Cerebellar cortex (tissue), 1 donor: ENCODE data around the gene PEX5.
"Not testable (repeated sequence)": the region's sequence is repeated elsewhere in the genome, so short reads cannot be mapped to it uniquely, and the experiment has no call there.

Experiments
- DNase-seq: peaks from one replicate; pipeline ENCODE4 v3.0.0-alpha.2; 2015; ENCODE audit warnings: low spot score

PEX5 gene

DNA sequence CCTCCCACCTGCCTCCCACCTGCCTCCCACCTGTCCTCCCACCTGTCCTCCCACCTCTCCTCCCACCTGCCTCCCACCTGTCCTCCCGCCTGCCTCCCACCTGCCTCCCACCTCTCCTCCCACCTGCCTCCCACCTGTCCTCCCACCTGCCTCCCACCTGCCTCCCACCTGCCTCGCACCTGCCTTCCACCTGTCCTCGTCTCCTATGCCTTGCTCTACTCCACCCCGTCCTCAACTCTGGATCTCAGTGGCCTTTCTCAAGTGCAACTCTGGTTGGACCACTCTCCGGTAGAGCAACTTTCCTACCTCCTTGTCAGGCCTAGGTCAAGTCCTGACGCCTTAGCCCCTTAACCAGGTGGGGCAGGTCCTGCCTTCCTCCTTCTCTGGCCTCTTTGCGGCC lies 29.3 kb upstream of the PEX5 start:
- no peak for DNase-seq

DNA sequence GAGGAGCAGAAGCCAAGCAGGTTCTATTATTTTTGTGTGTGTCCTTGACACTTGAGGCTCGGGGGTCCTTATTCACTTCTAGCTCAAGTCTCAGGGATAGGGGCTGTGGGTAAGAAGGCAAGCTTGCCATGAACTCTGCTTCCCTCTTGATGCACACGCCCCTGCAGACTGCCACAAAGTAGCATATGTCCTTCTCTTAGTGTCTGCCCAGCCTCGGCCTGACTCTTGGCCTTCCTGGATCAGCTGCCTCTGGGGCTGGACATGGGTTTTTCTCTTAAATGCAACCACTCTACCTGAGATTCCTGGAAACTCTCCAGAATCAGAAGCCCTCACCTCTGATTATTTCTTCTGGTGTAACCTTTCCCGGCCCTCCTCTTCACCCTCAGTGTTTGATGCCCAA lies 28.2 kb upstream of the PEX5 start:
- DNase-seq = no peak

GRCh38 chr12:7161811-7162210 lies 27.7 kb upstream of the PEX5 start:
- peak; percentile 49 for DNase-seq

DNA sequence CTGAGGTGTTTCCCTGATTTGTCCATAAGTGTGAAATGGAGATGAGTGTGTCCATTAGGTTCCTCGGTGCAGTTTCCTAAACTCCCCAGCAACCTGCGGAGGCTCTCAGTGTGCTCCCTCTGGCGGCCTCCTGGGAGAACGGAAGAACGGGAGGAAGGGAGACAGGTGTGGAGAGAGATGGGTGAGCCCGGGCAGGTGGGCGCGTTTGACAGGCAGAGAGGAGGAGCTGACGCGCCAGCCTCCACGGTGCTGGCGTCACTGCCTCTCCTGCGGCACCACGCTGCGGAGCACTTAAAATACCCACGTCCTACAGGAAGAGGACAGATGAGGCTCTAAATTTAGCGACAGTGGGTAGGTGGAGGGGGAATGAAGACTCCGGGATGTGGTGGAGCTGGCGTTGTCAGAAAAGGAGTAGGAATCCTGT lies 26.8 kb upstream of the PEX5 start:
- DNase-seq = peak; percentile 58

DNA sequence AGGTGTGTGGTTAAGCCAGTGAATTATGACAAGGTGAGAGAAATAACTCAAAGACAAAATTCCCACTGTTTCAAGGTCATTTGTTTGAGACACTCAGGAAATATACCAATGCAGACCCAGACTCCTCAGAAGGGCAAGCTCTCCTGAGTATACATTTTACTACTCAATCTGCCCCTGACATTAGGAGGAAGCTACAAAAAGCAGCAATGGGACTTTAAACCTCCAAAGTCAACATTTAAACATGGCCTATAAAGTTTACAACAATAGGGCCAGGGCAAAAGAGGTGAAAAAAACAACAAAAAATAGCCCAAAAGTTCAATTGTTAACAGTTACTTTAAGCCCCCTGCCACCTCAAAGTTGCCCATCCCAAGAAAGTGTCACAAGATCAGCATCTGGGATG lies 19.5 kb upstream of the PEX5 start:
- no peak for DNase-seq

- no peak for DNase-seq
Observed at GRCh38 chr12:7171854-7172253, 17.6 kb upstream of the PEX5 start.

GRCh38 chr12:7175493-7175892 lies 14.0 kb upstream of the PEX5 start:
- DNase-seq = no peak

- no peak for DNase-seq
Observed at GRCh38 chr12:7176595-7176994, 12.9 kb upstream of the PEX5 start.

- DNase-seq = no peak
Observed at GRCh38 chr12:7178481-7178880, 11.0 kb upstream of the PEX5 start.

- no peak for DNase-seq
Observed at GRCh38 chr12:7180685-7181084, 8.8 kb upstream of the PEX5 start.

DNA sequence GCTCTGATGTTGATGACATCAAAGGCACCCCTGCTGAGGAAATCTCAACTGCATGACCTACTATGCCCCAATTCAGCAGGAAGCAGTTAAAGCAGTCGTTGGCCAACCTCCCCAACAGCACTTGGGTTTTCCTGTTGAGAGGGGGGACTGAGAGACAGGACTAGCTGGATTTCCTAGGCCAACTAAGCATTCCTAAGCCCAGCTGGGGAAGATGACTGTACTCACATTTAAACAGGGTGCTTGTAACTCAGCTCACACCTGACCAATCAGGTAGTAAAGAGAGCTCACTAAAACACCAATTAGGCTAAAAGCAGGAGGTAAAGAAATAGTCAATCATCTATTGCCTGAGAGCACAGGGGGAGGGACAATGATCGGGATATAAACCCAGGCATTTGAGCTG lies 3.4 kb upstream of the PEX5 start:
- DNase-seq = not testable (repeated sequence)

- peak; percentile 87 for DNase-seq
Observed at GRCh38 chr12:7188562-7189397, 706 bp upstream of the PEX5 start.

DNA sequence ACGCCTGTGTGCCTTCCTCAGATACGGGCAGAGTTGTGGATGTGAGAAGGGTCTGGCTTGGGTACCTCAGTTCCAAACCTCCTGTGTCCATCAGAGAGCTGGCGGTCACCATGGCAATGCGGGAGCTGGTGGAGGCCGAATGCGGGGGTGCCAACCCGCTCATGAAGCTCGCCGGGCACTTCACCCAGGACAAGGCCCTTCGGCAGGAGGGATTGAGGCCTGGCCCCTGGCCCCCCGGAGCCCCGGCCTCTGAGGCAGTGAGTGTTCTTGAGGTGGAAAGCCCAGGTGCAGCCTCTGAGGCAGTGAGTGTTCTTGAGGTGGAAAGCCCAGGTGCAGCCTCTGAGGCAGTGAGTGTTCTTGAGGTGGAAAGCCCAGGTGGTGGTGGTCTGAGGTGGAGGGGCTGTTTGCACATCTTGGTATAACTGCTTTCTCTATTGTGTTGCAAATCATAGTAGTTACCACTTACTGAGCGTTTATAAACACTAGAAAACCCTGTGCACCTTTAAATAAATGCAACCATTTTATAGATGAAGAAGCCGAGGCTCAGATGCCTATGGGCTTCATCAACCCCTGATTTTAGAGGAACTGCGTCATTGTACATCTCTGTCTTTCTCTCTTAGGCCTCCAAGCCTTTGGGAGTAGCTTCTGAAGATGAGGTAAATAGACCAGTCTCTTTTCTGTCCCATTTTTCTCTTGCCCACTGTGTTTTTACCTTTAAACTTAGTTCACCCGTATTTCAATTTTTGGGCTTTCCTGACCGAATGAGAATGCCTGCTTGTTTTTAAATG lies 976 bp downstream of the PEX5 start:
- peak; percentile 56 for DNase-seq

DNA sequence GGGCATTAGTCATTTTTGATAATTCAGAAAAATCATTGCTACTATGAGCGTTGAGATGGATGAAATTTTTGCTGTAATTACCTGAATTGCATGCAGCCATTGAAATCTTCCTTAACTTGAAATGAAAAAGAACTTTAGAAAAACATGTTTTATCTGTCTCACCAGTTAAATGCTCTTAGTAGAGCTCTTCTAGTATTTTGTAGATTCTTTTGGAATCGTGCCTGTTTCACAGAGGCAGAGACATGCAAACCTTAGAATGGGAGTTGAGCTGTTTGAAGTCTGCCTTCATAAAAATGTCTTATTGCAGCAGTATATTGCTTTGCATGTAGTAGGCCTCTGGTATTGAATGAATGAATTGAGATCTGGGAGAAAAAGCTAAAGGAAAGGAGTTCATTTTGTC lies 4.2 kb downstream of the PEX5 start:
- no peak for DNase-seq

DNA sequence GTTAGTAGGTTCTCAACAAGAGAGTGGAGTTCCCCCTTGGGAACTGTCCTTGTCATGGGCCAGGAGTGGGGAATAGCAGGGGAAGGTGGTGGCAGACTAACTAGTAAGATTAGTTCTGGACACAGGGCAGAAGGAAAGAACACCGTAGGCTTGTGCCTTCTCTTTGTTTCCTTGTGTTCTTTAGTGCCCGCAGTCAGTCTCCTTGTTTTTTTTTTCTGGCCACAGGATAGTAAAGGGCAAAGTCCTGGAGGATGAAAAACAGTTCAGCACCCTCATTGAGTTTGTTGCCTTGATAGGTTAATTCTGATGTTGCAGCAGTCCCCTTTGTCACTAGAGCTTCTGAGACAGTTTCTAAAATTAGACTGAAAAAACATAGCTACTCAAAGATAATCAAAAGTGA lies 8.4 kb downstream of the PEX5 start:
- no peak for DNase-seq

DNA sequence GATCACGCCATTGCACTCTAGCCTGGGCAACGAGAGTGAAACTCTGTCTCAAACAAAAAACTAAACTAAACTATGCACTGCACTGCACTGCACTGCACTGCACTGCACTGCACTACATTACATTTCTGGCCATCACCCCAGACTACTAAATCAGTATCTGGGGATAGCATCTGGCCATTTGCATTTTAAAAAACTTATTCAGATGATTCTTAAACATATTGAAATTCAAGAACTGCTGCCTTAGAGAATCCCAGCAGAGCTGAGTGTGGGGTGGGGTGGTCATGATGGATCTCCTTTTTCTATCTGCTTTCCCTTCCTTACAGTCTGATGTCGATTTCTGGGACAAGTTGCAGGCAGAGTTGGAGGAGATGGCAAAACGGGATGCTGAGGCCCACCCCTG lies 13.6 kb downstream of the PEX5 start:
- no peak for DNase-seq

GRCh38 chr12:7205091-7205490 lies 15.6 kb downstream of the PEX5 start:
- DNase-seq = no peak

DNA sequence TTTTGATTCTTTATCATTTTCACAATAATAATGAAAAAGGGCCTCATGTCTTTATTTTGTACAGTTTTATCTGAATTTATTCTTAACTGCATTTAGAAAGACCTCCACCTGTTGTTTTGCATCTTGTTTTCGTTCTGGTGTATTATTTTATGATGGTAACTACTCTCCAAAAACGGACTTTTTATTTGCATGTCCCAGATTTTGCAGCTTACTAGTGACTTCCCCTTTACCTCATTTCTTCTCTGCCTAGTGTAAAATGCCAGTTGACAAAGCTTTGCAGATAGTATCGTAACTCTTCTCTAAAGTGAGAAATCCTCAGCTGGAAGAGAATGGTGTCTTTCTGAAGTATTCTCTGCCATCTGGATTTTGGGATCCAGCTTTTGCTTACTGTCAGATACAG lies 17.2 kb downstream of the PEX5 start:
- no peak for DNase-seq

- DNase-seq = no peak
Observed at GRCh38 chr12:7207866-7208625, 18.6 kb downstream of the PEX5 start.

GRCh38 chr12:7209958-7210357 lies 20.5 kb downstream of the PEX5 start:
- DNase-seq = no peak

DNA sequence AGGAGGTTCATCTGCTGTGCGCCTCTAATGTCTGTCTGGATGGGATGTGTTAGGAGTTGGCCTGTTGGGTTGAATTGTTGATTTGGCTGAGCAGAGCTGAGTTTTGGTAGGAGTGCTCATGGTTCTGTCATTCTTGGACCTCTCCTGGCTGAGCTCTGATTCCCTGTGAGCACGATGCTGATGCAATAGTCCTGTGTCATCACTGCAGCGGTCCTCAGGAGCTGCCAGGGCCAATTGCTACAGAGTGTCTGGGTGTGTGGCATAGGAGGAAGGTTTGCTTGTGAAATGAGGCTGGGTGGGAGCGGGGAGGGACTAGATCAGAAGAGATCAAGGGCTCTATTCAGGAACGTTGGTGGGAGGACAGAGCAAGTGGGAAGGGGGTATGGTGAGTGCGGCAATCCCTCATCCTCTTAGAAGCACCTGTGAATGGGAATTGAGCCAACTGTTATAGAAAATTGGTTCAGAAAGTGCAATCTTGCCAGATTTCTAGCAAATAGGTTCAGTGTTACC lies 21.2 kb downstream of the PEX5 start:
- no peak for DNase-seq

DNA sequence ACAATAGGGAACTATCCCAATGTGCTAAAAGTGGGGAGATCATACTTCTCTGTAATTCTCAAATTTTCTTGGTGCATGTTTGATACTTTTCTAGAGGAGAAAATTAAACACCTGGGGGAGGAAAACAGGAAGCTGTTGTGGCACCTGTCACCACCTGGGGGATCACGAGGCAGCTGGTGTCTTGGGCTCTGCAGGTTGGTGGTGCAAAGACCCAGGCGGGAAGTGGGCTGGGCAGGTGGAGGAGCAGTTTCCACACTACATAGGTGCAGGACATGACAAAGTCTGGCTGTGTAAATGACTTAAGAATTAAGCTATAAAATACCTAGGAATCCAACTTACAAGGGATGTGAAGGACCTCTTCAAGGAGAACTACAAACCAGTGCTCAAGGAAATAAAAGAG lies 23.2 kb downstream of the PEX5 start:
- no peak for DNase-seq
